Sigmoid colon (tissue), 4 donors: ENCODE data around the gene OR6M1.

Experiments used
- CTCF ChIP-seq, 4 experiments: fragments of 450-650 bp in 3 of 4; fragments of 200-600 bp in 1 of 4; IDR thresholded peaks; one replicate each; pipeline ENCODE4 v1.5.1; 2016 to 2019; ENCODE audit warnings: antibody characterized with exemption in 4 of 4, mild to moderate bottlenecking in 3 of 4, moderate library complexity in 2 of 4
- EP300 ChIP-seq, 4 donors: sonication (generic); formaldehyde crosslinking; IDR thresholded peaks; one replicate each; pipeline ENCODE4 v1.6.1; 2017; ENCODE audit warnings: antibody characterized with exemption in 4 of 4
- POLR2A ChIP-seq, 2 donors: fragments of 450-650 bp; IDR thresholded peaks; one replicate each; pipeline ENCODE4 v1.6.1; 2016; ENCODE audit warnings: antibody characterized with exemption in 2 of 2, mild to moderate bottlenecking in 2 of 2, moderate library complexity in 2 of 2
- POLR2AphosphoS5 ChIP-seq, 4 donors: sonication (generic); formaldehyde crosslinking; IDR thresholded peaks; one replicate each; pipeline ENCODE4 v1.6.1; 2017; ENCODE audit warnings: antibody characterized with exemption in 4 of 4

- TF ChIP-seq CTCF (IDR thresholded peaks at IDR 0.05) (no peak), POLR2A (IDR thresholded peaks at IDR 0.05) (no peak), EP300 (IDR thresholded peaks at IDR 0.05) (no peak), POLR2AphosphoS5 (IDR thresholded peaks at IDR 0.05) (no peak)
Observed at GRCh38 chr11:123851110-123851509, 45.0 kb upstream of the OR6M1 start.
